ENCODE measurements around the gene NOTCH2. TPM values are rescaled to one million over a fixed set of nuclear protein-coding genes. Genes with fewer than 3 reads are reported as not detected.
"Not testable (repeated sequence)": the region's sequence is repeated elsewhere in the genome, so short reads cannot be mapped to it uniquely, and the experiment has no call there.

NOTCH2 gene
- total and polyA plus RNA-seq, 2 donors (not counting 1 experiment from before 2014, with no cell fraction given), result 32.1 to 184 TPM

DNA sequence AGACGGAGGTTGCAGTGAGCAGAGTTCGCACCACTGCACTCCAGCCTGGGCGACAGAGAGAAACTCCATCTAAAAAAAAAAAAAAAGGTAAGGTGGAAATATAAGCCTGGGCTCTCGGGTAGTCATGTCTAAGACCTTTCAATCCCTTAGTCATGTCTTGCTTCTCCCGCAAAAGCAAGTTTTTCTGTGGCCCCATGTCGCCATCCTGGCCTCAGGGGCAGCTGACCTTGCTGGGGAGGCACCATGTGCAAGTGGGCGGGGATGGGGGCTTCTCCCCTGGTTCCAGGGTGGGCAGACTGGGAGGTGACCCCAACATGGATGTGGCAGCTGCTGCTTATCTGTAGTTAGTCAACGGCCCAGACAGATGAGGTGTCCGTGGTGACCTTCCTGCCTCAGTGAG, 40.2 kb upstream of the NOTCH2 start:
- H3K9ac ChIP-seq (ENCODE audit: low read length); H3K36me3 ChIP-seq (replicated peaks in 1 of 2; ENCODE audit: control extremely low read depth in 1 of 2, control insufficient read depth in 1 of 2, extremely low read depth in 1 of 2, insufficient read depth in 2 of 2, low read length in 1 of 2); H3K4me2 ChIP-seq (replicated peaks; ENCODE audit: low read depth, low read length, poor library complexity, severe bottlenecking); H2AFZ ChIP-seq (ENCODE audit: insufficient read depth, low read depth, low read length, poor library complexity, severe bottlenecking); H3K27me3 Mint-ChIP-seq; H3K79me2 ChIP-seq (ENCODE audit: control insufficient read depth, insufficient read depth, low read length); ATAC-seq (ENCODE audit: low read depth); H3K9me3 Mint-ChIP-seq (ENCODE audit: insufficient read depth); H3K4me3 ChIP-seq (ENCODE audit: control extremely low read depth in 1 of 5, extremely low read depth in 1 of 5, insufficient read depth in 1 of 5, low read depth in 2 of 5, low read length in 4 of 5); DNase-seq; CTCF ChIA-PET; H3K9me3 ChIP-seq (ENCODE audit: control extremely low read depth in 1 of 3, control insufficient read depth in 2 of 3, insufficient read depth in 1 of 3, low read length in 2 of 3); intact Hi-C loops (cut with micrococcal nuclease); POLR2A ChIA-PET; H4K20me1 ChIP-seq (ENCODE audit: control insufficient read depth, insufficient read depth, low read length, poor library complexity, severe bottlenecking); H3K27me3 ChIP-seq (replicated peaks in 1 of 4; ENCODE audit: control extremely low read depth in 1 of 4, control insufficient read depth in 3 of 4, insufficient read depth in 4 of 4, low read length in 3 of 4): not testable (repeated sequence)
- peak overlapping the region in 1 of 2 donors; percentile 38 for H3K27ac ChIP-seq (ENCODE audit: low read length in 2 of 2)
- WGBS (ENCODE audit: insufficient coverage), result no CpG with 5 or more reads among the region's 9 CpGs
- peaks cover 12 to 35% of the 10 kb centered on the region in 2 donors for H3K4me1 ChIP-seq (ENCODE audit: control insufficient read depth in 2 of 2, insufficient read depth in 2 of 2, low read length in 2 of 2)
- H3K4me1 Mint-ChIP-seq, result peaks cover 37% of the 10 kb centered on the region
- peak overlapping the region; percentile 54 for H3K4me3 Mint-ChIP-seq
- peak overlapping the region; percentile 80 for H3K27ac Mint-ChIP-seq

DNA sequence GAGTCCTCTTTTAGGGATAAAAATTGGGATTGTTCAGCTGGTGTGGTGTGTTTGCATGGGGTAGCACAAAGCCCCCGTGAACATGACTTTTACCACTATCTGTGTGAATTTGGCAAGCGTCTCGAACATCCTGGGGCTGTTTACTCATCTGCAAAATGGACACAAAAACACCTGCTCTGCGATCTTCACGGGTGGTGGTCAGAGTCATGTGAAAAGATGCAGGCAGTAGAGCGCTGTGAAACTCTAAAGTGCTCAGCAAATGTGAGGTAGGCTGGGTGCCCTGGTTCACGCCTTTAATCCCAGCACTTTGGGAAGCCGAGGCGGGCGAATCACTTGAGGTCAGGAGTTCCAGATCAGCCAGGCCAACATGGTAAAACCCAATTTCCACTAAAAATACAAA, 39.7 kb upstream of the NOTCH2 start:
- DNase-seq; H3K36me3 ChIP-seq (replicated peaks in 1 of 2; ENCODE audit: control extremely low read depth in 1 of 2, control insufficient read depth in 1 of 2, extremely low read depth in 1 of 2, insufficient read depth in 2 of 2, low read length in 1 of 2); H3K4me2 ChIP-seq (replicated peaks; ENCODE audit: low read depth, low read length, poor library complexity, severe bottlenecking); H3K27me3 ChIP-seq (replicated peaks in 1 of 4; ENCODE audit: control extremely low read depth in 1 of 4, control insufficient read depth in 3 of 4, insufficient read depth in 4 of 4, low read length in 3 of 4); H3K79me2 ChIP-seq (ENCODE audit: control insufficient read depth, insufficient read depth, low read length); H3K9ac ChIP-seq (ENCODE audit: low read length); H3K9me3 Mint-ChIP-seq (ENCODE audit: insufficient read depth); intact Hi-C loops (cut with micrococcal nuclease); POLR2A ChIA-PET; H2AFZ ChIP-seq (ENCODE audit: insufficient read depth, low read depth, low read length, poor library complexity, severe bottlenecking); CTCF ChIA-PET; H3K27me3 Mint-ChIP-seq; H3K9me3 ChIP-seq (ENCODE audit: control extremely low read depth in 1 of 3, control insufficient read depth in 2 of 3, insufficient read depth in 1 of 3, low read length in 2 of 3); H4K20me1 ChIP-seq (ENCODE audit: control insufficient read depth, insufficient read depth, low read length, poor library complexity, severe bottlenecking): not testable (repeated sequence)
- Mint-ChIP-seq H3K4me3 (peak overlapping the region; percentile 54), H3K4me1 (peaks cover 39% of the 10 kb centered on the region), H3K27ac (peak overlapping the region; percentile 80)
- ATAC-seq (ENCODE audit: low read depth), result peak; percentile 52
- H3K4me3 ChIP-seq (ENCODE audit: control extremely low read depth in 1 of 5, extremely low read depth in 1 of 5, insufficient read depth in 1 of 5, low read depth in 2 of 5, low read length in 4 of 5), result peak overlapping the region in 1 of 5 experiments; percentile 24
- 0% methylated on average over 1 of the region's 10 CpGs for WGBS (ENCODE audit: insufficient coverage)
- peaks cover 12 to 38% of the 10 kb centered on the region in 2 donors for H3K4me1 ChIP-seq (ENCODE audit: control insufficient read depth in 2 of 2, insufficient read depth in 2 of 2, low read length in 2 of 2)
- peak overlapping the region in 1 of 2 donors; percentile 38 for H3K27ac ChIP-seq (ENCODE audit: low read length in 2 of 2)

GRCh38 chr1:120105288-120105687, 35.8 kb upstream of the NOTCH2 start:
- peaks cover 33% of the 10 kb centered on the region for H3K4me1 Mint-ChIP-seq
- H3K9ac ChIP-seq (ENCODE audit: low read length); H3K4me3 ChIP-seq (ENCODE audit: control extremely low read depth in 1 of 5, extremely low read depth in 1 of 5, insufficient read depth in 1 of 5, low read depth in 2 of 5, low read length in 4 of 5); ATAC-seq (ENCODE audit: low read depth); H3K9me3 Mint-ChIP-seq (ENCODE audit: insufficient read depth); POLR2A ChIA-PET; H4K20me1 ChIP-seq (ENCODE audit: control insufficient read depth, insufficient read depth, low read length, poor library complexity, severe bottlenecking); H3K27ac ChIP-seq (ENCODE audit: low read length in 2 of 2); H3K27me3 ChIP-seq (replicated peaks in 1 of 4; ENCODE audit: control extremely low read depth in 1 of 4, control insufficient read depth in 3 of 4, insufficient read depth in 4 of 4, low read length in 3 of 4); H2AFZ ChIP-seq (ENCODE audit: insufficient read depth, low read depth, low read length, poor library complexity, severe bottlenecking); H3K9me3 ChIP-seq (ENCODE audit: control extremely low read depth in 1 of 3, control insufficient read depth in 2 of 3, insufficient read depth in 1 of 3, low read length in 2 of 3); CTCF ChIA-PET; H3K79me2 ChIP-seq (ENCODE audit: control insufficient read depth, insufficient read depth, low read length); DNase-seq; intact Hi-C loops (cut with micrococcal nuclease); H3K27me3 Mint-ChIP-seq; H3K4me3 Mint-ChIP-seq; H3K4me2 ChIP-seq (replicated peaks; ENCODE audit: low read depth, low read length, poor library complexity, severe bottlenecking); H3K36me3 ChIP-seq (replicated peaks in 1 of 2; ENCODE audit: control extremely low read depth in 1 of 2, control insufficient read depth in 1 of 2, extremely low read depth in 1 of 2, insufficient read depth in 2 of 2, low read length in 1 of 2): not testable (repeated sequence)
- no CpG with 5 or more reads among the region's 2 CpGs for WGBS (ENCODE audit: insufficient coverage)
- H3K27ac Mint-ChIP-seq, result peak overlapping the region; percentile 82
- H3K4me1 ChIP-seq (ENCODE audit: control insufficient read depth in 2 of 2, insufficient read depth in 2 of 2, low read length in 2 of 2), result peaks cover 8 to 28% of the 10 kb centered on the region in 2 donors

DNA sequence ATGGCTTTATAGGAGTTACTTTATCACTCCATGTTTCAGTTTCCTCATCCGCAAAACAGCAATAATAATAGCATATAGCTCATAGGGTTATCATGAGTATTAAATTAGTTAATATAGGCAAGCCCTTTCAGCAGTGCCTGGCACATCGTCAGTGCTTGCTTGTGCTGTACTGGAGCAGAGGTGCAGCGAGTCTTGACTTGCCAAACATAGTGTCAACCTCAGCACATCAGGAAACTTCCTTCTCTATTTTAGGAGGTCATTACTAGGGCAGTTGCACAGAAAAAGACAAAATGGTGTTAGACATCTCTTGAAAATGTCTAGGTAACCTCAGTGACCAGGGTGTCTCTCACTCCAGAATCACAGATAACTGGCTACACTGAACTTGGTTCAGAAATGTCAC, 34.3 kb upstream of the NOTCH2 start:
- H3K27me3 ChIP-seq (replicated peaks in 1 of 4; ENCODE audit: control extremely low read depth in 1 of 4, control insufficient read depth in 3 of 4, insufficient read depth in 4 of 4, low read length in 3 of 4); H3K4me2 ChIP-seq (replicated peaks; ENCODE audit: low read depth, low read length, poor library complexity, severe bottlenecking); intact Hi-C loops (cut with micrococcal nuclease); H3K27me3 Mint-ChIP-seq; H3K36me3 ChIP-seq (replicated peaks in 1 of 2; ENCODE audit: control extremely low read depth in 1 of 2, control insufficient read depth in 1 of 2, extremely low read depth in 1 of 2, insufficient read depth in 2 of 2, low read length in 1 of 2); H3K4me3 ChIP-seq (ENCODE audit: control extremely low read depth in 1 of 5, extremely low read depth in 1 of 5, insufficient read depth in 1 of 5, low read depth in 2 of 5, low read length in 4 of 5); H3K79me2 ChIP-seq (ENCODE audit: control insufficient read depth, insufficient read depth, low read length); H3K27ac ChIP-seq (ENCODE audit: low read length in 2 of 2); H4K20me1 ChIP-seq (ENCODE audit: control insufficient read depth, insufficient read depth, low read length, poor library complexity, severe bottlenecking); H3K9ac ChIP-seq (ENCODE audit: low read length); CTCF ChIA-PET; H3K27ac Mint-ChIP-seq; POLR2A ChIA-PET; DNase-seq; H3K9me3 Mint-ChIP-seq (ENCODE audit: insufficient read depth); H2AFZ ChIP-seq (ENCODE audit: insufficient read depth, low read depth, low read length, poor library complexity, severe bottlenecking); H3K9me3 ChIP-seq (ENCODE audit: control extremely low read depth in 1 of 3, control insufficient read depth in 2 of 3, insufficient read depth in 1 of 3, low read length in 2 of 3); H3K4me3 Mint-ChIP-seq: not testable (repeated sequence)
- H3K4me1 Mint-ChIP-seq, result peaks cover 27% of the 10 kb centered on the region
- H3K4me1 ChIP-seq (ENCODE audit: control insufficient read depth in 2 of 2, insufficient read depth in 2 of 2, low read length in 2 of 2), result peaks cover 4 to 21% of the 10 kb centered on the region in 2 donors
- WGBS (ENCODE audit: insufficient coverage), result no CpG with 5 or more reads among the region's 3 CpGs
- peak; percentile 46 for ATAC-seq (ENCODE audit: low read depth)
